NAMALWA (cell line): ENCODE measurements around the gene HOXD10.
A peak's percentile ranks its signal among the peaks of the same experiment; 100 is the strongest.

Source experiments
- DNase-seq: peaks from one replicate; pipeline ENCODE4 v3.0.0-alpha.2; 2015; ENCODE audit warnings: low spot score

The HOXD10 gene

DNA sequence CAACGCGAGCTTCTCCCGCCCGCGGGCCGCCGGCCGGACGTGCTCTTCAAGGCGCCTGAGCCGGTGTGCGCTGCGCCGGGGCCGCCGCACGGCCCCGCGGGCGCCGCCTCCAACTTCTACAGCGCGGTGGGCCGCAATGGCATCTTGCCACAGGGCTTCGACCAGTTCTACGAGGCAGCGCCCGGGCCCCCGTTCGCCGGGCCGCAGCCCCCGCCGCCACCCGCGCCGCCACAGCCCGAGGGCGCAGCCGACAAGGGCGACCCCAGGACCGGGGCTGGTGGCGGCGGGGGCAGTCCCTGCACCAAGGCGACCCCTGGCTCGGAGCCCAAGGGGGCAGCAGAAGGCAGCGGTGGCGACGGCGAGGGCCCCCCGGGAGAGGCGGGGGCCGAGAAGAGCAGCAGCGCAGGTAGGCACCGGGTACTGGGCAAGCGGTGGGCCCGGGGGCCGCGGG lies 8.8 kb upstream of the HOXD10 start:
- no peak for DNase-seq

DNA sequence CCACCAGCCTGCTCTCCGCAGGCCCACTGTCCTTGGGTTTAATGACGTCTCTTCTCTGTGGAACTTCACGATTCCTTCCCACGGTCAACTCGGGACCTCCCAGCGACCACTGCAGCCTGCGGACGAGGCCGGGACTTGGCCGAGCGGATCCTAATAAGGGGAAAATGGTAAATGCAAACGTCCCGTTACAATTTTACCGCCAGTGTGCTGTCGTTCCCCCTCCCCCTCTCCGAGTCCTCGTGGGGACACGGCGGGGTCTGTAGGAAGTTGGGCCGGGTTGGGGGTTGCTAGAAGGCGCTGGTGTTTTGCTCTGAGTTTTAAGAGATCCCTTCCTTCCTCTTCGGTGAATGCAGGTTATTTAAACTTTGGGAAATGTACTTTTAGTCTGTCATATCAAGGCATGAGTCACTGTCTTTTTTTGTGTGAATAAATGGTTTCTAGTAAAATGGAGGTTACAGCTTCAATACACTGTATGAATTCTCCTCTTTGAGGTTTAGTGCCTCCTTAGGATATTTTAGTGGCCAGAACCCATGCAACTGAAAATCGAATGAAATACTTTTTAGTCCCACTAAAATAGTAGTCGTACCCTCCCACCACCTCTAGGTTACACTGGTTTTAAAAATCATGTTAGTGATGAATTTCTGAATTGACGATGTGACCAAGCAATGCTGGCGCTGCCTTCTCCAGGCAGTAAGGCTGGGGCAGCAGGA lies 7.2 kb upstream of the HOXD10 start:
- DNase-seq = no peak

DNA sequence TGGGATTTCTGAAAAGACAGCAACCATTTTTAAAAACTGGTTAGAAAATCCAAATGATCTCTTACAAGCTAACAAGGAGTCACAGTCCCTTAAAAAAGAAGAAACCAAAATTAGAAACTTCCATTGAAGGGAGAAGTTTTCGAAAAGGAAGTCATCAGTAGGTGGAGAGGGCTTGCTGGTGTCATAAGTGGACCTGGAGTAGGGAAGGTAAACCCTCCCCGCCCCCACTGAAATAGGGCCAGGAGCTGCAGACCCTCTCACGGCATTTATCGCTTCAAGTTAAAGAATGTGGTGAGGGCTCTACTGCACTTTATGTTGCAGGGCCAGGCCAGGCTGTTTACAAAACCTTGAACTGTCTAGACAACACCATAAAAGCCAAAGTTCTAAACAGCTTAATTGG lies 6.6 kb upstream of the HOXD10 start:
- no peak for DNase-seq

DNA sequence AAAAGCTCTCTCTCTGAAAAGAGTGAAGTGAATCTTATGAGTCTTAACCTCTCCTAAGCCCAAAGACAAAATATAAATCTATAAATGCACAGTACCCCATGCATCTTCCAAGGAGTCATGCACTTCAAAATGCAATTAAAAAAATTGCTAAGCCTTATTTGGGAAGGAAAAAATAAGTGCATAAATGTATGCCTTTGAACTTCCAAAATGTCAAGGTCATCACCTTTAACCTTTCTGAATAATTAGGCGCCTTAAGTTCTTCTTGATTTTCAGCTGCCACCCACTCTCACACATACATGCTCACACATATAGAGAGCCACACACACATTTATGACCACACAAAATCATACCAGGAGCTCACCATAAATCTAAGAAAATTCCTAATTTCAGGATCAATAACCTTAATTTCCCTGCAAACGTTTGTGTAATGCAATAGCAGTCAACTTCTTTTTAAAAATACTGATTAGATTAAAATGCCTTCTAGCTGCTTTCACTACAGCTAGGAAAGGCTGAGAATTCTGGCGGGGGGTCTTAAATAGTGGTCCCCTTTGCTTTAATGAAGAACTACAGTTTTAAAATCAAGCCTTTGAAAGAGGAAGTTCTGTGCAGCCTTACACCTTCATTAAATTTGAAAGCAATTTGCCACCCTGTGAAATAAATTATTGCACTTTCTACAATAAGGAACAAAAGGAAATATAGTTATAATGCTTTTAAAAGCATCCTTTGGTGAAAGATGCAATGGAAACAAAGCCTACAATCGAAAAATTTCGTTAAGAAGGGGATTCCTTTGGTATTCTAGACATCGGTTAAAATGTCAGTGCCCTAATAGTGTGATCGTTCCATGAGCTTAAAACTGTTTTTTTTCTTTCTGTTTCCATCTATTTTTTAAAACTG lies 5.9 kb upstream of the HOXD10 start:
- DNase-seq = no peak

DNA sequence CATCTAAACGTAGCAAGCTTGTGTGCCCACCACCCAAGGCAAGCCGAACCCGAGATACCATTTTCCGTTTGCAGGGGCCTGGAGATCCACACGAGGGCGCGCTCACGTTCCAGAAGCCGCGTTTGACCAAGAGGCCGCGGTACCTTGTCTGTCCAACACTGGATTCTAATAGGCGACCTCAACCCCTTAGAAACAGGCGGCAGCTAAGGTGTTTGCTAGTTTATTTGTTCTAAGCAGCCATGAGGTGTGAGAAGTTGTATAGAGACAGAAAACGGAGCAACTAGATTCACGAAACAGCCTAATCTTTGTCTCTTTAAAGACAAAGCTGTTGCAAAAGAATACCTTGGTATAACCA lies 5.3 kb upstream of the HOXD10 start:
- DNase-seq = peak; percentile 60

DNA sequence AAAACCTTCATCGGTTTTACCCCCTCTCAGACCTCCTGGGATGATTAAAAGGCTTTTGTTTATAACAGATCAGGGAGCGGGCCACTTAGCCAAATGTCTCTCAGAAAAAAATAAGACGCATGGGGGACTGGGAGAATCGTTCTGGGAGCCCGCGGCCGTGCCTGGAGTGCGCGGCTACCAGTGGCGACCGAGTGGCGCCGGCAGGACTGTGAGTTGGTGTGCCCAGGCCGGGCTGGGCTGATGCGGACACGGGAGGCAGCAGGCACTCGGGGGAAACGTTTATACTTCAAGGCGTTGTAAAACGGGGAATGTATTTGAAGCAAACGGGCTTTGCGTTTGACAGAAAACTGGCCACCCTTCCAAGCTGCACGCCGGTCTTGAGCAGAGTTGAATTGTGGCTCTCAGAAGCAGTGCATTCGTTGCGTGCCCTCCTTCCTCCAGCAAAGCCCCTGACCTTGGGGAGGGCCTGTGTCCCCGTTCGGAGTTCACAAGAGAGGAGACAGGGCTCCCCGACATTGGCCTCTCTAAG lies 4.7 kb upstream of the HOXD10 start:
- DNase-seq = no peak

DNA sequence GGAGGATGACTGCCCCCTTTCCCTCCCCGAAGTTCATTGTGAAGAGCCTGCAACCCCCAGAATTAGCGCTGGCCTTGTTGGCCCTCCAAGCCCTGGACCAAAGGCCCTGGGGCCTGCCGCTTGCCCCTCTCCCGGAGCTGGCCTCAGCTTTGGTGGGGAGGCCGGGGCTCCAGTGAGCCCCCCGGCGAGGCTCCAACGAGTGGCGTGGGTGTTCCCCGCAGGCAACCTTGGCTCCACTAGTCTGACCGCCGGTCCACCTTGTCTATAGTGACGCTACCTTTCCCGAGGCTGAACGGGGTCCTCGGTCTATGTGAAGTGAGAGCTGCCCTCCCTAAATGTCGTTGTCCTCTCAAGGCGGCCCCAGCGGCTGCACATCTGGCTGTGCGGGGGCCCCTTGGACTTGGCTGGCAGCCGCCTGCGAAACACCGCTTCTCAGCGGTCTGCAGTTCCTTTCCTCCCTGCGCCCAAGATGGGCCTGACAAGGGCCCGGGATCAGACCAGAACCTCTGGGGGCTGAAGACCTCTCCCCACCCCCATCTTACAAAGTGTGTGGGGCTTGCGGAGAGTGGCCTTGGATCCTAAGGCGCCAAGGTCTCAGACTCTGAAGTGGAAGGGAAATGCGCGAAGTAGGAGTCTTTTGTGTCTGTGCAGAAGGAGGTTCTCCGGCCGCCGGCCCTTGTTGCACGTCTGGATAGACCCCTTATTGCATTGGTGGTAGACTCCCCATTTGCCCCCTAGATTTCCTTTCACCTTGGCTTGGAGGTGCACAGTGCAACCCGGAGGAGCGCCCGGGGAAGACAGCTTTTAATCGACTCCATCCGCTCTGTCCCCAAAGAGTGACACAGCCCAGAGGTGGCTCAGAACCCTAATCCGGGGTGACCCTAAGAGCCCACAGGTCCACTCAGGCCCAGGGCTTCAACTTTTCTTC lies 3.9 kb upstream of the HOXD10 start:
- DNase-seq = no peak

DNA sequence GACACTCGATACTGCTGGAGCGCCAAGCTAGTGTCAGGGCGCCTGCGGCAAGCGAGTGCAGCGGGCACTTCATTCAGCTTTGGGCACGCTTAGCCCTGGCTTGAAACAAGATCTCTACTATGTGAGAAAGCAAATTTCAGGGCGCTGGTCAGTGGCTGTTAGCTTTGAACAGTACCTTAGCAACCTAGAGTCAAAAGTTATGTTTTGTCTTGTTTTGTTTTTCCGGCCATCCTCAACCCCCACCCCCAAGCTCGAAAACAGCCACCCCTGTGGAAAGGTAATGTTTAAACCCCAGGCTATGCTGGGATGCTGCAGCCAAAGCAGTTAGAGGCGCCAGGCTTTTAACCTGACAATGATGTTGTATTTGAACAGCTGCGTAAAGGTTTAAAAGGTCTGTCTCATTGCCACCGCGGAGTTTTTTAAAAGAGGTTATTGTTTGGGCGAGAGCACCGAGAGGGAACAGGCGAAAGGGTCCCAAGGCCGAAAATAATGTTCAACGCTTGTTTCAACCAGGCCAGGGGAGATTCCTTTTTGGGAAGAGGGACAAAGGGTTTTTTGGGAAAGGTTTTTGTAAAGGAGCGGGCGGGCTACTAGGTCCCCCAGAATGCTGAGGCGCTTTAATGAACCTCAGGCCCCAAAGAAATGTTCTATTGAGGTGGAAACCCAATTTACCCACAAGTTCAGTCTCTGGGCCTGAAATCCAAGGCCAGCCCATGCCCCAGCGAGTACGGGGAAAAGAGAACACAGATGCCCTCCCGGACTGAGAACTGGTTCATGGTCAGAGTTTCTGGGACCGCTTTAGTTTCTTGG lies 2.3 kb upstream of the HOXD10 start:
- DNase-seq = no peak

DNA sequence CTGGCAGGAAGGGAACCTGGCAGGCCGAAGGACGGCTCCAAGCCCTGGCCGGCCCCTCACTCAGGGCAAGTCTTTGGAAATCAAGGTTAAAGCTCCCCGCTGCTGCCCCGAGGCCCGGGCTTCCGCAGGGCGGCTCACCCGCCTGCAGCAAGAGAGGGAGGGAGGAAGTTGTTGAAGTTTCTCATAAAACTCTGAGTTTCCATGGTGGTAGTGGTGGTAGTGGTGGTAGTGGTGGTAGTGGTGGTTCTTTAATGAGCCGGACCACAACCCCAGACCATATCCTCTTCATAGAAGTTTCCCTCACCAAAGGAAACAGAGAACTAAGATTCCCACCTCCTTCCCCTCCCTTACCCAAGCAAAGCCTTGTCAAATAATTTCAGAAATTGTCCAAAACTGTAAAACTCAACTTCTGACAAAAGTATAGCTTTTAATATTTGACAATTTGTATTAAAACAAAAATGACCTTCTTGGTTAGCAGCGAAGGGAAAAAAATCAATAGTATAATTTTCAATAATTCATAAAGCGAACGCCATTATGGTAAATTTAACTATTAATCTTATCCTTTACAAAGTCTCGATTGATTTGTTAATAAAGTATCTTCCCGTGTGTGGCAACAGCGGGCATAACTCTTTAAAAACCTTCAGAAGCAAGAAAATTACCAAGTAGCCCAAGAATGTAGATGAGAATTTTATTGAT lies 1.5 kb upstream of the HOXD10 start:
- DNase-seq = no peak

DNA sequence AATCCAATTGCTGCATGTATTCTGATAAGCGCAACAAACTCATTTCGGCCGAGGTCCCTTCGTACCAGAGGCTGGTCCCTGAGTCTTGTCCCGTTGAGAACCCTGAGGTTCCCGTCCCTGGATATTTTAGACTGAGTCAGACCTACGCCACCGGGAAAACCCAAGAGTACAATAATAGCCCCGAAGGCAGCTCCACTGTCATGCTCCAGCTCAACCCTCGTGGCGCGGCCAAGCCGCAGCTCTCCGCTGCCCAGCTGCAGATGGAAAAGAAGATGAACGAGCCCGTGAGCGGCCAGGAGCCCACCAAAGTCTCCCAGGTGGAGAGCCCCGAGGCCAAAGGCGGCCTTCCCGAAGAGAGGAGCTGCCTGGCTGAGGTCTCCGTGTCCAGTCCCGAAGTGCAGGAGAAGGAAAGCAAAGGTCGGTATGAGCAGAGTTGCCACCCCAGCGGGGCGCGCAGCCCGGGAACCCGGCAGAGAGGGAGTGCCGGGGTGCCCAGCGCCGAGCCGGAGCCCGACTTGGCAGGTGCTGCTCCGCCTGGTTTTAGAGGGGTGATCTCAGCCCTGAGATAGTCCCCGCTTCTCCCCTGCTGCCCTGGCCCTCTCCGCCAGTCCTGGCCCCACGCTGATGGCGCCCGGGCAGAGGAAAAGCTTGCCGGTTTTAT lies 714 bp downstream of the HOXD10 start:
- no peak for DNase-seq

DNA sequence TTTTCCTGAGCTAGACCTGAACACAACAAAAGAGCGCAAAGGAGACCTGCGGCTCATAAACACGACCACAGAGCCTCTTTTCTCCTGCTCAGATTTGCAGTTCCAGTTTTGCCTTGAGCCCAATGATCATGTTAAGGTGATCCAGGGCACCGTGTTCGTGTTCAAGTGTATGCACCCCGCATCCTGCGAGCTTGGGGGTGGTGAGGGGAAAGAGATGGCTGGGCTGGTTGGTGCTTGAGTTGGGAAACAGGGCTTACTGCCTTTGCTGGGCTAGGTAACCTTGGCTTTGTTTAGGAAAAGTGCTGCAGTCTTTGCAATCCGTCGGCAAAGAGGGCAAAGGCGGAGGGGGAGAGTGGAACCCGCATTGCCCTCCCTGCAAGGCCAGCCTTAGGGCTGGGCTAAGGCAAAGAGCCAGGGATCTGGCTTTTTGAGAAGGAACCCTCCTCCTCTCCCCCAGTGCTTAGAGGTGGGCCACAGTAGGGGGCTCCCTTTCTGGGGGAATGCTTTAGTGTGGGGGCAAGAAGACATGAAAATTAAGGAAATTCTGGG lies 1.3 kb downstream of the HOXD10 start:
- DNase-seq = no peak

DNA sequence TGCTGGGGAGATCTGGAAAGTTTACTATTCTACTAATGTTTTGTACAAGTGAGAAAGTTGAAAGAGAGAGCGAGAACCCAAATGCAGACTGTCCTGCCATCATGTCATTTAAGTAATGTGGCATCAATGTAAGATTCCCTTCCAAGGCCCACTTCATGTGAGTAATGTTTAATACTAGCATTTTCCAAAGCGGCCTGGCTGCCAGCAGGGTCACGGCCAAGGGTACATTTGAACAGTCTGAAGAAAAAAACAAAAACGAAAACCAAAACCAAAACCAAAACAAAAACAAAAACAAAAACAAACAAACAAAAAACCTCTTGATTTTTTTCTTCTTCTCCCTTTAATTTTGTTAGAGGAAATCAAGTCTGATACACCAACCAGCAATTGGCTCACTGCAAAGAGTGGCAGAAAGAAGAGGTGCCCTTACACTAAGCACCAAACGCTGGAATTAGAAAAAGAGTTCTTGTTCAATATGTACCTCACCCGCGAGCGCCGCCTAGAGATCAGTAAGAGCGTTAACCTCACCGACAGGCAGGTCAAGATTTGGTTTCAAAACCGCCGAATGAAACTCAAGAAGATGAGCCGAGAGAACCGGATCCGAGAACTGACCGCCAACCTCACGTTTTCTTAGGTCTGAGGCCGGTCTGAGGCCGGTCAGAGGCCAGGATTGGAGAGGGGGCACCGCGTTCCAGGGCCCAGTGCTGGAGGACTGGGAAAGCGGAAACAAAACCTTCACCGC lies 2.2 kb downstream of the HOXD10 start:
- DNase-seq = peak; percentile 80

DNA sequence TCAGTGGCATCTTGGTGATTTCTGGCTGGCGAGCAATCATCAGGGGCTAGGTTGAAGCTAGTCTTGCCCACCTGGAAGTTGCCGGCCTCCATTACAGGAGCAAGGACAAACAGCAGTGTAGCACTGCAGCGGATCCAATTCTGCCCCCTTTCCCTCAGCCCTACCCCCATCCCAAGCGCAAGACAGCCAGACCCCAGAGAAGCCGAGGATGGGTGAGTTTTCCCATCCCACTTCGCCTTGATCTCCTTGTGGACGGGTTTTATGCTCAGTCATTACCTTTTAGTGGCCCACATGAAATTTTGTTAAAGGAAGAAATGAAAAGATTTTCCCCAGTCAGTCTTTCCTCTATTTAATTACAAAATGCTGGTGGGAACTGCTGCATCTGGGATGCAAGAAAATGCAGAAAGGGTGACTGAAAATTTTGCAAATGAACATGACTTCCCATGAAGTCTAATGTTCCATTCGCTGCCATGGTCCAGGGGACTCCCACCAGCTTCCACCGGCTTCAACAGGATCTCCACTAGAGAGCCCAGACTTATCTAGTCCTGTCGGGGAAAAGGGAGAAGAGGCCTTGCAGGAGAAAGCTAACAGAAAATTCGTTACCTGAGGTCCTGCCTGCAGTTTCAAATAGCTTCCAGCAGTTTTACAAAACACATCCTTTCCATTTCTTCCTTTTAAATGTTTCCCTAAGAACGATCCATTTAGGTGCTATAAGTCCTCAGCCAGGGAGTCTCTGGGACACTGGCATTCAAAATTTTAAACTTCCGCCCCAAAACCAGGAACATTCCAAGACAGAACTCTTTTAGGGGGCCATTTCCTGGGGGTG lies 4.0 kb downstream of the HOXD10 start:
- DNase-seq = no peak

DNA sequence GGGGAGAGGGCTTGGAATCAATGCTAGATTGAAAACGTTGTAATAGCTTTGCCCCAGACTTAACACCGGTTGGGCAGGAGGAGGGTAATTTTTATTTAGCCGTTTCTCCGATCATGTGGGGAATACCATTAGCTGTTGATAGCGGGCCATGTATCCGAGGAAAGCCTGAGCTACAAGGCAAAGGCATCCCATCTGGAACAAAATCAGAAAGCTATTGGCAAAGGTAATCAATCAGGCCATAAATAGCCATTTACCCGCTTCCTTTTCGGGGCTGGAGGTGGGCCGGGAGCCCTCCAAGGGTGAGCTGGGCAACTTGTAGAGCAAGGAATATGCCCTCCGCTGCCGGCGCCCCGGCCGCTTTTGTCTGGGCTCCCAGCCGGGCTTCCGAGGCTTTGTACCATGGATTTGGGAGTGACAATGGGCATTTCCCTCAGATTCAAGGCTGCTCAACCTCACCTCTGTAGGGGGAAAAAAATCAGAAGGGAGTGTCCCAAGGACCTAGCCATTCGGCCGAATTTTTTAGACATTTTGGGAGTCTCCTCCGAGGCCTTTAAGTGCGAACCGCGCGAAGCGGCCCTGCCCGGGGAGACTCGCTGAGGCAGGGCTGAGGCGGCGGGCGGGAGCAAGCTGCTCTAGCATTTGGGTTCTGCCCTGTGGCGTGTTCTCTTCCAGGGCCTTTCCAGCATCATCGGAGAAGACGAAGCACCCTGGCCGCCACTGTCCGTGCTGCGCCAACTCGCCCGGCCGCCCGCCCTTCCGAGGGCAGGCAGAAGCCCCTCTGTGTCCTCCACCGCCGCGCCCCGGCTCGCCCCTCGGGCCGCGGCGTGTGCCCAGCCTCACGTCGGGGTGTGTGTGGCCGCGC lies 4.8 kb downstream of the HOXD10 start:
- no peak for DNase-seq

DNA sequence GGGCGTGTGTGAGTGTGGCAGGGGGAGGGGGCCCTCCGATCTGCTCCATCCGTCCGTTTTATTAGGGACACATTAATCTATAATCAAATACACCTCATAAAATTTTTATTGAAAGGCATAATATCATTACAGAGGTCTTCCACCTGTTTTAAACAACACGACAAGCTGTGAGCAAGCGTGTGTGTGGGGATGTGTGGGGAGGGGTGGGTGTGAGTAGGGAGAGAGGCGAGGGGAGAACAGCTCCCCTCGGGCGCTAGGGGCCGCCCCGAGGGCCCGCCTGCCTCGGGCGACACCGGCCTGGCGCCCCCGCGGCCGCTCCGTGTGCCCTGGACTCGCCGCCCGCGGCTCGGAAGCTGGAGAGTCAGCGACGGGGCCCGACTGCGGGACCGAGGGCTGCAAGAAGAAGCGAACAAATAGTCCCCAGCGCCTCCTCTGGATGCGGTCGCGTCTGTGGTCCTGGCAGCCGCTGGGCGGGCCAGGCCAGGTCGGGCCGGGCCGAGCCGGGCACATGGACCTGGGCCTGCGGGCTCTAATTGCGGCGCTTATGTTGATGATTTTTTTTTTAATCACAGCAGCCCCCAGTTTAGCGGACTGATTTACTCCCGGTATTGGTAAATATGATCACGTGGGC lies 5.6 kb downstream of the HOXD10 start:
- DNase-seq = no peak

DNA sequence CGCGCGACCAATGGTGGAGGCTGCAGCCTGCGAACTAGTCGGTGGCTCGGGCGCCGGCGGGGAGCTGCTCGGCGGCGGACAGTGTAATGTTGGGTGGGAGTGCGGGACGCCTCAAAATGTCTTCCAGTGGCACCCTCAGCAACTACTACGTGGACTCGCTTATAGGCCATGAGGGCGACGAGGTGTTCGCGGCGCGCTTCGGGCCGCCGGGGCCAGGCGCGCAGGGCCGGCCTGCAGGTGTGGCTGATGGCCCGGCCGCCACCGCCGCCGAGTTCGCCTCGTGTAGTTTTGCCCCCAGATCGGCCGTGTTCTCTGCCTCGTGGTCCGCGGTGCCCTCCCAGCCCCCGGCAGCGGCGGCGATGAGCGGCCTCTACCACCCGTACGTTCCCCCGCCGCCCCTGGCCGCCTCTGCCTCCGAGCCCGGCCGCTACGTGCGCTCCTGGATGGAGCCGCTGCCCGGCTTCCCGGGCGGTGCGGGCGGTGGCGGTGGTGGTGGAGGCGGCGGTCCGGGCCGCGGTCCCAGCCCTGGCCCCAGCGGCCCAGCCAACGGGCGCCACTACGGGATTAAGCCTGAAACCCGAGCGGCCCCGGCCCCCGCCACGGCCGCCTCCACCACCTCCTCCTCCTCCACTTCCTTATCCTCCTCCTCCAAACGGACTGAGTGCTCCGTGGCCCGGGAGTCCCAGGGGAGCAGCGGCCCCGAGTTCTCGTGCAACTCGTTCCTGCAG lies 6.3 kb downstream of the HOXD10 start, which contains the start of gene HOXD9:
Gene HOXD9 (plus strand): TSS at position 37 of the 728 bp plus-strand sequence. CDS start 50 bp downstream, at position 87.
- DNase-seq = no peak
